Measurements from ENCODE around the gene PINK1. TPM values are rescaled to one million over a fixed set of nuclear protein-coding genes. Genes with fewer than 3 reads are reported as not detected.

PINK1 gene
- total RNA-seq, 1 donor from 2014 or later, result 38.1 TPM

DNA sequence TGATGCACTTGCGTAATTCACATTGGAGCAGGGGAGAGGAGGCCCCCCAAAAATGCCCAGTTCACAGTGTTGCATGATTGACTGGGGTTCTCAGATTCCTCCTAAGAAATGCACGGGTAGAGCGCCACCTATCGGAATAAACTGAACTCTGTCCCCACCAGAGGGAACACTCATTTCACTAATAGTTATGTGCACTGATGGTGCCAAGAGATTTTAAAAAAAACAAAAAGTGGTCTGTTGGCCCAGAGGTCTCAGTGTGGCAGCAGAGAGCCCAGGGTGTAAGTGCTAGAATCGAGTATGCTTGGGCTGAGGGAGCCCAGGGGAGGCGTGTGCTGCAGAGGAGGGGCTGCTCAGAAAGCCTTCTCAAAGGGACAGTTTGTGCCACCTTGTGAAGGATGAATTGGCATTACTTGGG lies 6.9 kb downstream of the PINK1 start:
- no peak overlapping the region for H3K27ac Mint-ChIP-seq
- TF ChIP-seq, protein P1, sequence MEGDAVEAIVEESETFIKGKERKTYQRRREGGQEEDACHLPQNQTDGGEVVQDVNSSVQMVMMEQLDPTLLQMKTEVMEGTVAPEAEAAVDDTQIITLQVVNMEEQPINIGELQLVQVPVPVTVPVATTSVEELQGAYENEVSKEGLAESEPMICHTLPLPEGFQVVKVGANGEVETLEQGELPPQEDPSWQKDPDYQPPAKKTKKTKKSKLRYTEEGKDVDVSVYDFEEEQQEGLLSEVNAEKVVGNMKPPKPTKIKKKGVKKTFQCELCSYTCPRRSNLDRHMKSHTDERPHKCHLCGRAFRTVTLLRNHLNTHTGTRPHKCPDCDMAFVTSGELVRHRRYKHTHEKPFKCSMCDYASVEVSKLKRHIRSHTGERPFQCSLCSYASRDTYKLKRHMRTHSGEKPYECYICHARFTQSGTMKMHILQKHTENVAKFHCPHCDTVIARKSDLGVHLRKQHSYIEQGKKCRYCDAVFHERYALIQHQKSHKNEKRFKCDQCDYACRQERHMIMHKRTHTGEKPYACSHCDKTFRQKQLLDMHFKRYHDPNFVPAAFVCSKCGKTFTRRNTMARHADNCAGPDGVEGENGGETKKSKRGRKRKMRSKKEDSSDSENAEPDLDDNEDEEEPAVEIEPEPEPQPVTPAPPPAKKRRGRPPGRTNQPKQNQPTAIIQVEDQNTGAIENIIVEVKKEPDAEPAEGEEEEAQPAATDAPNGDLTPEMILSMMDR (IDR thresholded peaks at IDR 0.05; ENCODE audit: unreplicated experiment), result peak; percentile 88
- no peaks in the 10 kb centered on the region for H3K9me3 Mint-ChIP-seq
- H3K4me1 Mint-ChIP-seq, result no peaks in the 10 kb centered on the region
- no peak overlapping the region for H3K4me3 Mint-ChIP-seq
- peaks cover 37% of the 10 kb centered on the region for H3K36me3 Mint-ChIP-seq
- no peaks in the 10 kb centered on the region for H3K27me3 Mint-ChIP-seq (ENCODE audit: low read depth)
- DNase-seq (ENCODE audit: low spot score in 2 of 2, unreplicated experiment in 2 of 2), result peak in 1 of 2 experiments; percentile 57

DNA sequence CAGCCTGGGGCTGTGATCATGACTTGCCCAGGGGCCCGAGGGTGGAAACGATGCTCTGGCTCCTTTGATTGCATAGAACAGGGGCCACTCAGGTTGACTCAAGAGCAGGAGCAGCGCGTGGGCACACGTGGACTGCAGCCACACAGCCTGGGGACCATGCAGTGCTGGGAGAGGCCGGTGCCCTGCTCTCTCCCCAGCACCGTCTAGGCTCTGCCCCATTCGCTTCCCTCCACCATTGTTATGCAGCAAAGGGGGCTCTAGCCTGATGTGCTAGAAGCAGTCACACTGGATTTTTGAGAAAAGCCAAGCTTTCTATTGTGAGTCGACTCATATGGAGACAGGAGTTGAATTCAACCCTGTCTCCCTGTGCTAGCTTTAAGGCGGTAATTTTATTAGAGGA lies 8.7 kb downstream of the PINK1 start:
- H3K27ac Mint-ChIP-seq, result no peak overlapping the region
- TF ChIP-seq, protein P1 (IDR thresholded peaks at IDR 0.05; ENCODE audit: unreplicated experiment), result no peak
- peaks cover 41% of the 10 kb centered on the region for H3K36me3 Mint-ChIP-seq

DNA sequence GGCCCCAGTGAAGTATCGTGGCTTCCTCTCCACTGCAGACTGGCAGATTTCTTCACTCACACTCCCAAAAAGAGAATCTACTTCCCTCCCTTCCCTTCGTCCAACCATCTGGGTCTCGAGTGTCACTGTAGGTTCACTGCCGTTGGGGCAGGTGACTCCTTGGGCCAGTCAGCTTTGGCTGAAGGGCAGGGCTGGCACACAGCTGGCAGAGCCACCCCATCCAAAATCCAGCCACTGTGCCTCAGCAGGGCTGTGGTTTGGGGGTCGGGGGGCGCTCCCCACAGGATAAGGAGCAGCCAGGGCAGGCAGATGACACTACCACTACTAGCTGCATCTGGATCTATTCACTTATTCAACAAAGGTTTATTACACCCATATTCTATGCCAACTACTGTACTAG lies 9.8 kb downstream of the PINK1 start:
- no peaks in the 10 kb centered on the region for H3K9me3 Mint-ChIP-seq
- TF ChIP-seq, protein P1 (IDR thresholded peaks at IDR 0.05; ENCODE audit: unreplicated experiment), result no peak
- no peak overlapping the region for H3K4me3 Mint-ChIP-seq
- no peaks in the 10 kb centered on the region for H3K27me3 Mint-ChIP-seq (ENCODE audit: low read depth)
- no peaks in the 10 kb centered on the region for H3K4me1 Mint-ChIP-seq
- H3K27ac Mint-ChIP-seq, result no peak overlapping the region
- H3K36me3 Mint-ChIP-seq, result peaks cover 37% of the 10 kb centered on the region
- no peak for DNase-seq (ENCODE audit: low spot score in 2 of 2, unreplicated experiment in 2 of 2)

More for the DNA sequence above, 8.7 kb downstream of the PINK1 start:
- H3K4me1 Mint-ChIP-seq, result no peaks in the 10 kb centered on the region
- H3K9me3 Mint-ChIP-seq, result no peaks in the 10 kb centered on the region
- no peaks in the 10 kb centered on the region for H3K27me3 Mint-ChIP-seq (ENCODE audit: low read depth)
- no peak overlapping the region for H3K4me3 Mint-ChIP-seq
- no peak for DNase-seq (ENCODE audit: low spot score in 2 of 2, unreplicated experiment in 2 of 2)

DNA sequence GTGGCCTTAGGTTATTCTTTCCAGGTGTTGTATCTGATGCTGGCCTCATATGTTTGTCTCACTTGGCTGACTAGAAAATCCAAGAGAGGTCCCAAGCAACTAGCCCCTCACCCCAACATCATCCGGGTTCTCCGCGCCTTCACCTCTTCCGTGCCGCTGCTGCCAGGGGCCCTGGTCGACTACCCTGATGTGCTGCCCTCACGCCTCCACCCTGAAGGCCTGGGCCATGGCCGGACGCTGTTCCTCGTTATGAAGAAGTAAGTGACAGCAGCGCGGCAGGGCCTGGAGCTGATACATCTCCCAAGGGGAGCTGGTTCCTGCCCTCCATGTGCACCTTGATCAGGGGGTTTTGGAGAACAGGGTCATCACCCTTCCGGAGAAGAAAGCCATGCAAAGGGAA lies 11.2 kb downstream of the PINK1 start:
- TF ChIP-seq, protein P1 (IDR thresholded peaks at IDR 0.05; ENCODE audit: unreplicated experiment), result no peak
- H3K4me1 Mint-ChIP-seq, result no peaks in the 10 kb centered on the region
- H3K27me3 Mint-ChIP-seq (ENCODE audit: low read depth), result no peaks in the 10 kb centered on the region
- no peaks in the 10 kb centered on the region for H3K9me3 Mint-ChIP-seq
- no peak overlapping the region for H3K27ac Mint-ChIP-seq
- H3K36me3 Mint-ChIP-seq, result peaks cover 38% of the 10 kb centered on the region
- H3K4me3 Mint-ChIP-seq, result no peak overlapping the region
- DNase-seq (ENCODE audit: low spot score in 2 of 2, unreplicated experiment in 2 of 2), result no peak

DNA sequence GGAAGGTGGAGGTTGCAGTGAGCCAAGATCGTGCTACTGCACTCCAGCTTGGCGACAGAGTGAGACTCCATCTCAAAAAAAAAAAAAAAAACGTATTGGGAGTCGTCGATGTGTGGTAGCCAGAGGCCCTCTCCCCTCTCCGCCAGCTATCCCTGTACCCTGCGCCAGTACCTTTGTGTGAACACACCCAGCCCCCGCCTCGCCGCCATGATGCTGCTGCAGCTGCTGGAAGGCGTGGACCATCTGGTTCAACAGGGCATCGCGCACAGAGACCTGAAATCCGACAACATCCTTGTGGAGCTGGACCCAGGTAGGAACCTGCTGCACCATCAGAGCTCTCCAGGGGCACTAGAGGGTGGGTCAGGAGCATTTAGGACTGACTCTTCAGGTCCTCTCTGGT lies 12.2 kb downstream of the PINK1 start:
- H3K4me1 Mint-ChIP-seq, result no peaks in the 10 kb centered on the region
- H3K9me3 Mint-ChIP-seq, result no peaks in the 10 kb centered on the region
- peaks cover 37% of the 10 kb centered on the region for H3K36me3 Mint-ChIP-seq
- no peak overlapping the region for H3K4me3 Mint-ChIP-seq
- H3K27ac Mint-ChIP-seq, result no peak overlapping the region
- H3K27me3 Mint-ChIP-seq (ENCODE audit: low read depth), result no peaks in the 10 kb centered on the region
- TF ChIP-seq, protein P1 (IDR thresholded peaks at IDR 0.05; ENCODE audit: unreplicated experiment), result no peak
- DNase-seq (ENCODE audit: low spot score in 2 of 2, unreplicated experiment in 2 of 2), result no peak

DNA sequence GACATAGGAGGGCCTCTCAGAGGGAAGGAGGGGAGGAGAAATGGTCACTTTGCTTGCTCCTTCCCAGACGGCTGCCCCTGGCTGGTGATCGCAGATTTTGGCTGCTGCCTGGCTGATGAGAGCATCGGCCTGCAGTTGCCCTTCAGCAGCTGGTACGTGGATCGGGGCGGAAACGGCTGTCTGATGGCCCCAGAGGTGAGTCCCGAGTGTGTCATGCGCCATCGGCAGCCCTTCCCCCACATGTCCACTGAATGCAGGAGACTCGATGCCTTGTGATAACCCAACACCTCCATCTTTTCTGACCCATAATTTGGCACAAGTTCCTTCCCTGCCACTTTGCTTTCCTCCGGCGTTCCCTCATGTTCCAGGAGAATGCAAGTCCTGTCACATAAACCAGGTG lies 15.2 kb downstream of the PINK1 start:
- TF ChIP-seq, protein P1 (IDR thresholded peaks at IDR 0.05; ENCODE audit: unreplicated experiment), result no peak
- Mint-ChIP-seq H3K27me3 (ENCODE audit: low read depth) (no peaks in the 10 kb centered on the region), H3K9me3 (no peaks in the 10 kb centered on the region), H3K36me3 (peaks cover 42% of the 10 kb centered on the region), H3K4me3 (no peak overlapping the region), H3K4me1 (no peaks in the 10 kb centered on the region), H3K27ac (no peak overlapping the region)
- DNase-seq (ENCODE audit: low spot score in 2 of 2, unreplicated experiment in 2 of 2), result no peak
